ENCODE data around the gene GAB2. TPM values are rescaled to one million over a fixed set of nuclear protein-coding genes. Genes with fewer than 3 reads are reported as not detected.

The GAB2 gene
- total and polyA plus RNA-seq, 2 donors (not counting 1 experiment from before 2014, with no cell fraction given), result 5.8 to 85.9 TPM

GRCh38 chr11:78313181-78313795 lies 104.3 kb downstream of the GAB2 start:
- no peak for ATAC-seq (ENCODE audit: low read depth)
- H3K27ac ChIP-seq (ENCODE audit: low read length in 2 of 2), result no peak overlapping the region
- no peaks in the 10 kb centered on the region for H3K36me3 ChIP-seq (replicated peaks in 1 of 2; ENCODE audit: control extremely low read depth in 1 of 2, control insufficient read depth in 1 of 2, extremely low read depth in 1 of 2, insufficient read depth in 2 of 2, low read length in 1 of 2)
- WGBS (ENCODE audit: insufficient coverage), result no CpG with 5 or more reads among the region's 2 CpGs
- Mint-ChIP-seq H3K4me1 (peaks cover 55% of the 10 kb centered on the region), H3K4me3 (no peak overlapping the region), H3K9me3 (ENCODE audit: insufficient read depth) (peaks cover 4% of the 10 kb centered on the region), H3K27ac (no peak overlapping the region), H3K27me3 (no peaks in the 10 kb centered on the region)
- H4K20me1 ChIP-seq (ENCODE audit: control insufficient read depth, insufficient read depth, low read length, poor library complexity, severe bottlenecking), result no peaks in the 10 kb centered on the region
- POLR2A ChIA-PET, result no interaction called here
- intact Hi-C loops (cut with micrococcal nuclease), result no loop called here
- H3K4me1 ChIP-seq (ENCODE audit: control insufficient read depth in 2 of 2, insufficient read depth in 2 of 2, low read length in 2 of 2), result peaks cover 21 to 31% of the 10 kb centered on the region in 2 donors
- CTCF ChIA-PET, result no interaction called here
- no peaks in the 10 kb centered on the region for H3K9me3 ChIP-seq (ENCODE audit: control extremely low read depth in 1 of 3, control insufficient read depth in 2 of 3, insufficient read depth in 1 of 3, low read length in 2 of 3)
- no peak overlapping the region for H2AFZ ChIP-seq (ENCODE audit: insufficient read depth, low read depth, low read length, poor library complexity, severe bottlenecking)
- no peaks in the 10 kb centered on the region for H3K27me3 ChIP-seq (replicated peaks in 1 of 4; ENCODE audit: control extremely low read depth in 1 of 4, control insufficient read depth in 3 of 4, insufficient read depth in 4 of 4, low read length in 3 of 4)
- H3K4me3 ChIP-seq (ENCODE audit: control extremely low read depth in 1 of 5, extremely low read depth in 1 of 5, insufficient read depth in 1 of 5, low read depth in 2 of 5, low read length in 4 of 5), result no peak overlapping the region
- peaks cover 30% of the 10 kb centered on the region for H3K79me2 ChIP-seq (ENCODE audit: control insufficient read depth, insufficient read depth, low read length)
- DNase-seq, result no peak
- no peak overlapping the region for H3K4me2 ChIP-seq (replicated peaks; ENCODE audit: low read depth, low read length, poor library complexity, severe bottlenecking)
- H3K9ac ChIP-seq (ENCODE audit: low read length), result no peak overlapping the region
- no peak for TF ChIP-seq EZH2 (IDR thresholded peaks at IDR 0.05; ENCODE audit: borderline replicate concordance, insufficient read depth, low read depth, low read length, poor library complexity, severe bottlenecking)
- TF ChIP-seq CTCF (IDR thresholded peaks at IDR 0.05), result no peak

GRCh38 chr11:78312712-78313111 lies 104.9 kb downstream of the GAB2 start:
- no peaks in the 10 kb centered on the region for H3K36me3 ChIP-seq (replicated peaks in 1 of 2; ENCODE audit: control extremely low read depth in 1 of 2, control insufficient read depth in 1 of 2, extremely low read depth in 1 of 2, insufficient read depth in 2 of 2, low read length in 1 of 2)
- no peaks in the 10 kb centered on the region for H3K27me3 ChIP-seq (replicated peaks in 1 of 4; ENCODE audit: control extremely low read depth in 1 of 4, control insufficient read depth in 3 of 4, insufficient read depth in 4 of 4, low read length in 3 of 4)
- peaks cover 36% of the 10 kb centered on the region for H3K79me2 ChIP-seq (ENCODE audit: control insufficient read depth, insufficient read depth, low read length)
- H3K4me3 Mint-ChIP-seq, result peak overlapping the region; percentile 1
- no peak overlapping the region for H3K9ac ChIP-seq (ENCODE audit: low read length)
- no peak for TF ChIP-seq EZH2 (IDR thresholded peaks at IDR 0.05; ENCODE audit: borderline replicate concordance, insufficient read depth, low read depth, low read length, poor library complexity, severe bottlenecking)
- TF ChIP-seq CTCF (IDR thresholded peaks at IDR 0.05), result no peak
- peaks cover 4% of the 10 kb centered on the region for H3K9me3 Mint-ChIP-seq (ENCODE audit: insufficient read depth)
- no peak overlapping the region for H3K27ac ChIP-seq (ENCODE audit: low read length in 2 of 2)
- ATAC-seq (ENCODE audit: low read depth) (peak; percentile 28), DNase-seq (no peak)
- WGBS (ENCODE audit: insufficient coverage), result 50% methylated on average over 1 of the region's 4 CpGs
- ChIA-PET CTCF (no interaction called here), POLR2A (interaction anchor here (0.6 kb wide), 1 partner anchor 122 kb away, joined by 11 read pairs; no protein-coding TSS in a partner anchor)
- intact Hi-C loops (cut with micrococcal nuclease), result no loop called here
- no peak overlapping the region for H2AFZ ChIP-seq (ENCODE audit: insufficient read depth, low read depth, low read length, poor library complexity, severe bottlenecking)
- peaks cover 55% of the 10 kb centered on the region for H3K4me1 Mint-ChIP-seq
- H3K27me3 Mint-ChIP-seq, result no peaks in the 10 kb centered on the region
- H4K20me1 ChIP-seq (ENCODE audit: control insufficient read depth, insufficient read depth, low read length, poor library complexity, severe bottlenecking), result no peaks in the 10 kb centered on the region
- H3K9me3 ChIP-seq (ENCODE audit: control extremely low read depth in 1 of 3, control insufficient read depth in 2 of 3, insufficient read depth in 1 of 3, low read length in 2 of 3), result no peaks in the 10 kb centered on the region
- H3K4me2 ChIP-seq (replicated peaks; ENCODE audit: low read depth, low read length, poor library complexity, severe bottlenecking), result no peak overlapping the region
- H3K4me1 ChIP-seq (ENCODE audit: control insufficient read depth in 2 of 2, insufficient read depth in 2 of 2, low read length in 2 of 2), result peaks cover 21 to 31% of the 10 kb centered on the region in 2 donors
- no peak overlapping the region for H3K4me3 ChIP-seq (ENCODE audit: control extremely low read depth in 1 of 5, extremely low read depth in 1 of 5, insufficient read depth in 1 of 5, low read depth in 2 of 5, low read length in 4 of 5)
- H3K27ac Mint-ChIP-seq, result no peak overlapping the region
